NCI-H2029 treated with DMSO at 0.1 percent for 48 hours (cell line): ENCODE measurements around the gene UQCC2.

ENCODE experiments used
- DNase-seq: peaks from one replicate; lab custom pipeline; 2025; lab: John Stamatoyannopoulos, UW

Gene UQCC2

DNA sequence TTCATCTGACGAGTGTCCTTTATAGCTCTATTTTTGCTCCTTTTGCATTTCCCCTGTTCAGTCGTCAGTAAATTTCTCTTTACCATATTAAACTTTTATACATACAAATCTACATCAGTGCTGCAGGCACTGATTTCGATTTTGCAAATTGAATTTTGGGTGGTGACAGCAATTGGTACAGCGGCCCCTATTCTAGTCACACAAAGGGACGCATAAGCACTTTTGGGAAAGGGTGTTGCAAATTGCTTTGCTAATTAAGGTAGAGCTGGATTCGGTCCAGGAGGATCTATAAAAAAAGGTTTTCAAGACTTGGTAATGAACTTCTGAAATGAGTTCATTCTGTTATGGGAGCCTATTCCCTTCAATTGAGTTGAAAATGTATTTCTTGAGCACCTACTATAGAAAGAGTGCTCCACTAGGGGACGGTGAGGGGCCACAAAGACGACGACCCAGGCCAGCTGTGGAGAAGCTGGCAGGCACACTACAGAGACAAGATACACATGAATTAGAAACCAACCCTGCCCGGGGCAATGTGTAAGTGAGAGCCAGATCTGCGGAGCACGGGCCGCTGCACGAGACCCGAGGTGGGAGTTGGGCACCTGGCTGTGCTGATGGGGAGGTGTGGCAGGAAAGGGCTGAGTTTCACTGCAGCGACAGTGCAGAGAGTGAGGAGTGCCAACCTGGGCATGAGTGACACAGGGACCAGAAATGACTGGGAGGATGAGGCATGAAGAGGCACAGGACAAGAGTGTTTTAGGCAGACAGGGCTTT is 5.4 kb downstream of the UQCC2 start:
- DNase-seq, result no peak

DNA sequence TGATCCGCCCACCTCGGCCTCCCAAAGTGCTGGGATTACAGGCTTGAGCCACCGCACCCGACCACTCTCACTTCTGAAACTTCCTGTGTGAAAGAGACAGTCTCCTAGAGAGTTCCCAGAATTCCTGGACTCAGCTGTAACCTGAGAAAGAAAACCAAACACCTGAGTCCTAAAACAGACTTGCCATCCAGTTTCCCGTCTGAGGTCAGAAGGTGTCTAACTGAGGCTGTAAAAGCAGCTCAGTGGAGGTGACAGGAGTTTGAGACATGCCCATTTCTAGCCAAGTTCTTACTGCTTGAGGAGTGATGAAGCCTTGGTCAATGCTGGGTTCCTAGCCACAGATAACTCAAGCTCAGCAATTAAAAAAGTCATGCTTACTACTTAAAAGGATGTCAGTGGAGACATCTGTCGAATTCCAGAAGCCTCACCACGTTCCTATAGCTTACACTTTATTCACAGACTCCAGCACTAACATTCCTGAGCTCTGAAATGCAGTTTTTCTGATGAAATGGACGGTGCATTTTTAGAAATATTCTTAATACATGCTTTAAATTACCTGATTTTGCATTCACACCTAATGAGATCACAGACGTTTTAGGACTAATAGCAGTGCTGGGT is 6.1 kb downstream of the UQCC2 start:
- DNase-seq, result no peak

DNA sequence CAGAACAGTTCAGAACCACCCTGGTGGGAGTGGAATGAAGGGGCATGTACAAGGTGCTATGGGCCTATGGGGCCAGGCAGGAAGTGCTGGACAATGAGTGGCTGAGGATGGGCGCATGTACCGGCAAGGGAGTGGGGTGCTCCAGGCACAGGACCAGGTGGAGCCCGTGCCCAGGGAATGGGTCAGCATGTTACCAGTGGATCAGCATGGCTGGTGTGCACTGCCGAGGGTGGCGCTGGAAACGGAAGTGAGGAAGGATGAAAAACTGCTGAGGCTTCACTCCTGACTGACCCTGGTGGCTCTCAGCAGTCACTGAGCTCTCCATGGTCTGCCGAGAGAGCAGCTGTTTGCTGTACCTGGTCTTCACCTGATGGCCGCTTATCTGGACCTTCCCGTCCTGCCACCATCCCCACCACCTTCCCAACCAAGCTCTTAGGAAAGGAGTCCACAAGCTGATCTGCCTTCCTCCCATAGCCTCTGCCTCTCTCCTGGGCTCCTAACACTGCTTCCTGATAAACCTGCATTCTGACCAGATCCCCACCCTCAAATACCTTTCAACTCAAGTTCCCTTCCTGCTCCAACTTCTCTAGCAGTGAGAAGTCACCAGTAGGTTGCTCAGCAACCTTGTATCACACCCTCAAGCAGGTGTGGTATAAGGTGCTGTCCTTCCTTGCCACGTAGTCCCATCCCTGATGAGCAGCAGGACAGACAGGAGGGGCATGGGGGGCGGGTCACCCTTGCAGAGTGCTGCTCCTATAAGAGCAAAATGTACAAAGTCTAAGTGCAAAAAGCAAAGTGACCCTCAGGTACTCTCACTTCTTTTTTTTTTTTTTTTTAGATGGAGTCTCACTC is 7.1 kb downstream of the UQCC2 start:
- DNase-seq, result no peak

DNA sequence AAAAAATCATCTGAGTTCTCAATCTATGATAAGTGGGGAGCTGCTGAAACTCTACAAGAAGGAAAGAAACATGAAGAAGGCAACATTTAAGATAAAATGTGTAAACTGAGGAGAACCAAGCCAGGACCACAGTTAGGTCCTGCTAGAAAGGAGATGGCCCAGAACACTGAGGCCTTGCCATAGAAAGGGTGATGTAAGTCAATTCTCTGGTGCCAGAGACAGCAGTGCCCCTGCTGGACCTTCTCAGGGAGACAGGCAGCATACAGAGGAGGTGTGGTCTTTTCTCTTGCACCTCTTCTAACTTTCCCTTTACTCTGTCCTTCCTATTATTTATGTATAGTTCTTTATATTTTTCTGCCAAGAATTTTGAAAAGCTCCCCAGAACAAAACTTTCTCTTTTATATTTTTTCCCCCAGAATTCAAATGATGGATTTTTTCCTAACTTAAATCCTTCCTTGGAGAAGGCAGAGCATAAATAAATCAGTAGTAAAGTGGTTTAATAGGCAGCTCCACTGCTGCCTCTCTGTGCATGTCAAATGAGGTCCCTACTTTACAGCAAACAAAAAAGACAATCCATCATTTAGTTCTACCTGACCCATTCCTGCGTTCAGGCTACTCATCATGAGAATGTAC is 9.0 kb downstream of the UQCC2 start:
- no peak for DNase-seq

DNA sequence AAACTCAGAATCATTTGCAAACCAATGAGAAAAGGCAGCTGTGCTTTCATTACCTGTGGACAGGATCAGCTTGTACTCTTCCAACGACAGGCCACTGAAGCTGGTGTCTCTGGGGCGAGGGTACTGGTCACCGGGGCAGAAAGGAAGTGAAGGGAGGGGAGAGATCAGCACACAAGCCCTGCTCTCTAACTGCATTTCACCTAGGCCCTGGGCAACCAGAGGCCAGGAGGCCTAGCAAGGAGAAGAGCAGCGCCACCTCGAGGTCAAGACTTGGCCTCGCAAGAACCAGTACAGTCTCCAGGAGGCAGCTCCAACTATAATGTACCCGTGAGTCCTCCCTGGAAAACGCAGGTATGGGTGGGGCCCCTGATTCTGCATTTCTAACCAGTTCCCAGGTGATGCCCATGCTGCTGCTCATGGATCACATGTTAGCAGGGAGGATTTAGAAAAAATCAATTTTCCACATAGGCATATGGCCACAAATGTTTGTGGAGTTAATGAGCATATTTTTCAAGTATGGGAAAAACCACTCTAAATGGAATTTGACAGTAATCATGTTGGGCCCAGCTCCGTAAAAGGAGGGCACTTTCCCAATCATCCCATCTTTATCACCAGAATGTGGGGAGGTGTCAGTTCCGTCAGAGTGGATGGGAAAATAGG is 11.0 kb downstream of the UQCC2 start:
- DNase-seq, result no peak

DNA sequence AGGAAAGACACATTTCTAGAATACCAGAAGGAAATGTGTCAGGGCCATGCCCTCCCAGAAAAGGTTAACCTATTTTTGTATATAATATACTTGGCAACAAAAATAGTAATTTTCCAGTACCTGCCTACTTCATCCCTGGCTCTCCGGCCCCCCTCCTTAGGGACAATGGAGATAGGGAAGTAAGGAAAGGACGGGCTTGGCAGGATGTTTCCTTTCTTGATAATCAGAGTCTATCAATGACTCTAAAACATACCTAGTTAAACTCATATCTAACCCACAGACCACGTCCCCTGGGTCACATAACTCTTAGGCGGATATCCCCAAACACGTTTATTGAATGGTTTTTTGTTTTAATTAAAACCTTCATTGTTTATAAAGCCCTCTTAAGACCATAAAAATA is 11.8 kb downstream of the UQCC2 start:
- DNase-seq, result no peak

DNA sequence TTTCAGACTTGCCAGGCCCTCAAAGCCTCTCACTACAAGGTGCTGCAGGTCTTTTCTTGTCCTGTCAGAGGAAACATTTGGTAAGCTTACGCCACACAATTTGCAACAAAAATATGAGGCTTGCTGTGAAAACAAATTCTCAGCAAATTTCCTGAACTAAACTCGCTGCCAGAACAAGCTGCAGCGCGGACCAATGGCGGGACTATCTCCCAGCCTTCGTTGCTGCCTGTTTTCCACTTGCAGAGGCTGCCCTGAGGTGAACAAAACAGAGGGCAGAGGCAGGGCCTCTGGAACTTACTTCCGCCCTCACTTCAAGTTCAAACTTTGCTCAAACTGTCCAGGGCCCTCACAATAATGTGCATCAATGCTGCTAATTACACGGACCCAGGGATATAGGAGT is 12.4 kb downstream of the UQCC2 start:
- no peak for DNase-seq

DNA sequence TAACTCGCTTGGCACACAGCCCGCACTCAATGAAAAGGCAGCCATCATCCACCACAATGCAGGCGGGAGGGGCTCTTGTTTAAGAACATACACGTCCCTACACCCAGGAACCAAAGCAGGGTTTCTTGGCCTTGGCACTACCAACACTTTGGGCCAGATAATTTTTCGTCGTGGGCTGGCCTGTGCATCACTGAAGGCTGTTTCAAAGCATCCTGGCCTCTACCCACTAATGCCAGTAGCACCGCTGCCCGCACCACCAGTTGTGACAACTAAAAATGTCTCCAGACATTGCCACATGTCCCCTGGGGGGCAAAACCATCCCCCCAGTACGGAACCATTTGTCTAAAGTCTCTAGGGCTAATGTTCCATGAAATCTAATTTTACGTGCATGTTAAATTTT is 13.0 kb downstream of the UQCC2 start:
- no peak for DNase-seq

DNA sequence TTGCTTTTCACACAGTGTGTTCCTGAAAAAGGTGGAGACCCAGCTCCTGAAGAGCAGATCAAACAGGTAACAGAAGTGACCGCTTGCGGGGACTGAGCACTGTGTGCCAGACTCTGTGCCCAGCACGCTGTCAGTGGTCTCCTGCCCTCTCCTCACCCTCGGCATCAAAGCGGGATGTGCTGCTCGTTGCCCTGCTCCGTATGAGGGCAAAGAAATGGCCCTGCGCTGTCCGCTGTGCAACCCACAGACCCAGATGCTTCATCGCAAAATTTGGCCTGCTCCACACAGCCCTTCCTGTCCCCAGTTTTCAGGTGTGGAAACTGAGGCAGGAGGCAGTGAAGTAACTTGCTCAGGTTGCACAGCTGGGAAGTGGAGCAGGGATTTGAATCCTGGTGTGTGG is 13.7 kb downstream of the UQCC2 start:
- DNase-seq, result no peak

DNA sequence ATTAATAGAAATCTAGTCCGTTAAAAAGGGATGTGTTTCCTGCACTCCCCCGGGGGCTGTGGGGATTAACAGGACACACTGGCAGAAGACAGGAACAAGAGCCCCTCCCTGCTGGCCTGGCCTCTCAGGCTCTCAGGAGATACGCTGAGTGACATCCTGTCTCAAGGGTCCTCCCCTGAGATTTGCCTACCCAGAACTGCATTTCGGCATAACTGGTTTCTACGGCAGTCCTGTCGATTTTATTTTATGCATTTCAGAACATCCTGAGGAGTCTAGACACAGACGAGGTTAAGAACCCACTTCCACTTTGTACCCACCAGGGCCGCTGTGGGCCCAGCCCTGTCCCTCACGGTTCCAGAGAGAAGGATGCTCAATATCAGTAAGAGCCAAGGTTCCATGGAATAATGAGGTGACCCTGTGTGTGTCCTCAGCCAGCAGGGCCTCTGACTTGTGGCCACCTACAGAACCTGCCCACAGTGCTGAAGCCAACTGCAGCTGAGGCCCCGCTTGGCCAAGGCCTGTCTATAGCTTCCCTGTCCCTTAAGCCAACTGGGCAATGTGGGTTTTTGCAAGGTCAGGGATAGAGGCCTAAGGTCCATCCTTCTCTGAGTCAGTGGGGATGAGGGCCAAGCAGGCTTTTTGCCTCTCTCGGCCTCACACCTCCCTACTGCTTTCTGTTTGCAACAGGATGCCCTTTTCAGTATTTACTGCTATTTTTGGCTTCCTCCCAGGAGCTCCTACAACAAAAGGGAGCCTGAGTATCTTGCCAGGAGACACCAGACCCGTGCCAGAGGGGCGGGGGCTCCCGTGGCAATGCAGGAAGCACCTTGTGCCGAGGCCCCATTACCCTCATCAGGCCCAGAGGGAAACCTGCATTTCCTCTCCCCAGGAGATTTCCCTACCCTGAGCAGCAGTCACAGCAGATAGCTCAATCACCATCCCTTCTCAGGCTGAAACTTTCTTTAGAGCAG is 14.7 kb downstream of the UQCC2 start:
- DNase-seq, result peak; percentile 89

DNA sequence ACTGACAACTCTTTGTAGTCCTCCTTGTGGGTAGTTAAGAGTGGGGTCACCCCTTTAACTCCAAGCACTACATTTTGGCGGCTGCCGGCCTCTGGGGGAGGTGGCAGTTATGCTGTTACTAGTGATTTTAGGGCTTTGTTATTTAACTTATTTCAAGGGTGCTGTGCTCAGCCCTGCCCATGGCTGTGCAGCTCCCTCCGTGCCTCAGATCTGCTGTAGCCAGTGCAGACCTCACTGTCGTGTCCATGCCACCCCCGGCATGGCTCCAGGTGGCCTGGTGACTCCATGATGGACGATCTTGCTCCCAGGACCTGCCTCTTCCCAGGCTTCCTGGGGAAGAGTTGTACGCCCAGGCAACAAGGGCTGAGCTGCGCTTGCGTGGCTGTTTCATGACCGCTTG is 15.4 kb downstream of the UQCC2 start:
- no peak for DNase-seq

DNA sequence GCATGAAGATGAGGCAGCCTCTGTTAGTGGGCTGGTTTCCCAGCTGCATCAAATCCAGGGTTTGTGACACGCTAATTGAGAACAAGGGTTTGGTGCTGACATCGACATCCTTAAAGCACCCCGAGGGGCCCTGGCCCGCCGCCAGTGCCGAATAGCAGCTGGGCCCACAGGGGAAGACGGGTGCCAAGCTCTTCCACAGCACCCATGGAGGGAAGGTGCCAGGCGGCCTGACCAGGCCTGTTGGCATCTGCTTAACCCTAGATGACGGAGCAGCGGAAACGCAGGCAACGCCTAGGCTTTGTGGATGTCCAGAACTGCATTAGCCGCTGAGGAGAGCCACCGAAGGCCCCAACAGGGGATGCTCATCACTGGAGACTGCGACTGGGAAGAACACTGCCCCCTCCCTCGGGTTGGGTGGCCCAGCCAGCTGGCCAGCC is 16.0 kb downstream of the UQCC2 start:
- no peak for DNase-seq

DNA sequence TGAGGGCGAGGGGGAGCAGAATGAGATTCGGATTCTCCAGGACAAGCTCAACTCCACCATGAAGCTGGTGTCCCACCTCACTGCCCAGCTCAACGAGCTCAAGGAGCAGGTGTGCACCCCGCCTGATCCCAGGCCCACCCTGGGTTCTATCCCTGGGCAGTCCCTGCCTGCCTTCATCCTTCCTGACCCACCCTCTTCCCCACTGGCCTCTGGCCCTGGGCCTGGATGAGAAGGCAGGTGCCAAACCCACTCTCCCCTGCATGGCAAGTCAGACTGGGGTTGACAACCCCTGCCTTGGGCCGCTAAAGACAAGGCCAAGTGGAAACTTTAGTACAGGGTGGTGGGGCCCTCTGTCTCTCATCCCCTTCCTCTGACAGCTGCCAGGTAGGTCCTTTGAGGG is 16.5 kb downstream of the UQCC2 start:
- DNase-seq, result no peak

DNA sequence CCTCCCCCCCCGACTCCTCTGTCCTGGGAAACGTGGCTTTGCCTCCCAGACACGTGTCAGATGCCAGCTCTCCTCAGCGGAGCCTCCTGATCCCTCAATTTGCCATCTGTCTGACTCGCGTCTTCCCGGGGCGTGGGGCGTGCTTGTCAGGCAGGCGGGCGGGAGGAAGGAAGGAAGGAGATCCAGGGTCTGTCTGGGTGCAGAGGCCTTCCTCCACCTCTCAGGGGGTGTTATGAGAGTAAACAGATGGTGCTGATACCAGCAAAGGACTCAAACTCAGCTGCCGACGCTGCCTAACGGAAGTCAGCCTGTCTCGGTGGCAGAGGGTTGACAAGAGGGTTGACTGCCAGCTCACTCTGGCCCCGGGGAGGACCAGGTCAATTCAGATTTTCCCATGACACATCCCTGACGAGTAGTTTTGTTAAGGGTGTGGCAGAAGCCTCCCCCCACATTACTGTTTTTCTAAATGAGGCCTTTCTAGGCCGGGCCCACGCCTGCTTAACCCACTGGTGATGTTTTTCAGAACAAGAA is 17.0 kb downstream of the UQCC2 start:
- DNase-seq, result no peak

DNA sequence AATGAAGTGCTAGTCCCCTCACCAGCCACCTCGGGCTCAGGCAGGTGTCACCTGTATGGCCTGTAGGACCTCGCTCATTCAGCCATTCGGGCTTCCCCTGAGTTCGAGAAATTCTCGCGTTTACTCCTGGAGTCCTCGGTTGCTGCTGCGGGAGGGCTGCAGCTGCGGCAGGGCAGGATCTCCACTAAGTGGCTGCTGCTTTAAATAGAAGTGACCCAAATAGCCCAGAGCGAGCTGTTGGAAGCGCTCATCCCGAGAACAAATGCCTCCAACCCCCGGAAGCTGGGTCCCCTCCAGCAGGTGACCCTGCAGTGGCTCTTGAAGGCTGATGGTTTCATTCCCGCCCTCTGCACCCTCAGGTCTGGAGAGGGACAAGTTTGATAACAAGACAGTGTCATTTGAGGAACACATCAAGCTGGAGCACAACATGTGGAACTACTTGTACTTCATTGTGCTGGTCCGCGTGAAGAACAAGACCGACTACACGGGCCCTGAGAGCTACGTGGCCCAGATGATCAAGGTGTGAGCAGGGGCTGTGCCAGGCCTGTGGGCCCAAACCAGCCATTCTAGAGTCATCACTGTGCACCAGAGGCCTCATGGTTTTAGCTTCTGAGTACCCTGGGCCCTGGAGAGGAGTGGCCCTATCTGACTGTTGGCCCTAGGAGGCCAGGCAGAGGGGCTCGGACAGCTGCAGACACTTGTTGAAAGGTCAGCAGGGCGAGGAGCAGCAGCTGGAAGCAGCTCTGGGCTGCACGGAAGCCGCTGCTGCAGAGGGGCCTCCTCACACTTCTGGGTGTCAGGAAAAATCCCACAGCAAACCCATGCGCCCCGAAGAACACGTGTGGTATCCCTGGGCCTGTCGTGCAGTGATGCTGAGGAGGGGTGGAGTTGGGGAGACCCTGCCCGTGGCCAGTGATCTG is 18.1 kb downstream of the UQCC2 start:
- no peak for DNase-seq

DNA sequence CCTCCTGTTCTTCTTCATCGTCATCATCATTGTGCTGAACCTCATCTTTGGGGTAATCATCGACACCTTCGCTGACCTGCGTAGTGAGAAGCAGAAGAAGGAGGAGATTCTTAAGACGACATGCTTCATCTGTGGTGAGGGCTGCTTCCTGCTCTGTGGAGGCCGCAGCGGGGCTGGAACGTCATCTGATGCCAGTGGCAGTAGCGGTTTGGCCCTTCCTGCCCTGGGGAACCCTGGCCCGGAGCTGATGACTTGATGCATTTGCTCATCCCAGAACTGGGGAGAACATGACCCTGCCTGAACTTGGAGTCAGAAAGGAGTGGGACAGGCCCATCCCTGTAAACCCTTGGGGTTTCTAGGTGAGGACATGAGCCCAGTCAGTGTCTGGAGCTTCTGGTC is 18.7 kb downstream of the UQCC2 start:
- no peak for DNase-seq

DNA sequence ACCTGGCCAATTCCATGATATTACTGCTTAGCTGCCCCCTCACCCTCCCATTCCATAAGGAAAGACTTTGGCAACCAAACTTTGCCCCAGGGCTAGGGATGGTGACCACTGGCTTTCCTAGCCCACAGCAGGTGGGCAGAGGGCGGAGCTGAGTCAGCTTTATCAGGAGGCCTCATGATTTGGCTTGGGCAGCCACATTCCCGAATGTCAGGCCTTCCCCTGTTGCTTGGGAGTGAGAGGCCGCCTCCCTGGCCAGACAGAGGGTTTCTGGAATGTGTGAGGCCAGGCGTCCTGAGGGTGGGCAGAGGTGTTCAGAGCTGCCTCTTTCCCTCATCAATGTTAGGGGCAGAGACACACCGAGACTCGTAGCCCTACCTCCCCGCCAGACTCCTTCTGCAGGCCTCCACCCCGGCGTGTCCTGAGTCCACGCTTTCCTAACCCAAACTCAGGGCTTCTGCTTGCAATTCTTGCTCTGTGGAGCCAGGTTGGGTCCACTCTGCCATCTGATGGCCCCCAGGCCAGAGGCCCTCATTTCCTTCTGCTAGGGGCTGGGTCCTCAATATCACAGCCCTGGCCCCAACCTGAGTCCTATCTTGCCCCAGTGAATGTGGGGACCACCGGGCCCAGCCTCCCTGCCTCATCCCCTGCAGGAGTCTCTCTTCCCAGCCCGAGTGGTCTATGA is 19.3 kb downstream of the UQCC2 start:
- no peak for DNase-seq

DNA sequence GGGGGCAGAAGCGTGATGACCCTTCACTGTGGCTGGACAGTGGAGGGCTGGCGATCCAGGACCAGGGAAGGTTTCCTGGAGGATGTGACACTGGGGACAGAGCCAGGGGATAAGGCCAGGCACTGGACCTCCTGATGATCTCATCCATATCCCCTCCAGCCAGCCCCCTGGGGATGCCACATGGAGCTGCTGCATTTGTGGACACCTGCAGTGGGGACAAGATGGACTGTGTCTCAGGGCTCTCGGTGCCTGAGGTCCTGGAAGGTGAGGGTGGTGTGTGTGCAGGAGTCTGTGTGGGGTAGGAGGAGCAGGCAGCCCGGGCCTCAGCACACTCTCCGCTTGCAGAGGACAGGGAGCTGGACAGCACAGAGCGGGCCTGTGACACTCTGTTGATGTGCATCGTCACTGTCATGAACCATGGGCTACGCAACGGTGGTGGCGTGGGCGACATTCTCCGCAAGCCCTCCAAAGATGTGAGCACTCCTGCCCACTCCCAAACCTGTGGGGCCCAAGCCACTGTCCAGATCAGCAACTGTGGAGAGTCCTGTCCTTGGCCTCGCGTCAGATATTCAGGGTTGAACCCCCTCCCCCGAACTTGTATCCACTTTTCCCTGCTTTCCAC is 19.9 kb downstream of the UQCC2 start:
- DNase-seq, result no peak
